ENCODE data around the gene TCP11X2.

DNA sequence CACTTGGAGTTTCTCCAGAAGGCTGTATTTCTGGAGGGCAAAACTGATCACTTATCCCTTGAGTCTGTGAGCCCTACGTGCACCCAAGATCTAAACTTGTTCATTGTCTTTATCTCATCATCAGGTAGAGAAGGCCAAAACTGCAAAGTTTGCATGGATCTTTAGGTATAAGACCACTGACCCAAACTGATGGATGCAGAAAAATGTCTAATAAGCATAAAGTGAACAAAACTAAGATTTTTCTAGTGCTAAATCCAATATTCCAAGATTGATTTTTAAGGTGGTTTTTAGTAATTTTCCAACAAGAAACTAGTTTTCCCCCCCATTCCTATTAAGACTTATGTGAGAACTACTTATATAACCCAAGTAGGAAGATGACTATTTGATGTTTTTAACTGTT, 42.9 kb upstream of the TCP11X2 start:
- TF ChIP-seq, protein P1, sequence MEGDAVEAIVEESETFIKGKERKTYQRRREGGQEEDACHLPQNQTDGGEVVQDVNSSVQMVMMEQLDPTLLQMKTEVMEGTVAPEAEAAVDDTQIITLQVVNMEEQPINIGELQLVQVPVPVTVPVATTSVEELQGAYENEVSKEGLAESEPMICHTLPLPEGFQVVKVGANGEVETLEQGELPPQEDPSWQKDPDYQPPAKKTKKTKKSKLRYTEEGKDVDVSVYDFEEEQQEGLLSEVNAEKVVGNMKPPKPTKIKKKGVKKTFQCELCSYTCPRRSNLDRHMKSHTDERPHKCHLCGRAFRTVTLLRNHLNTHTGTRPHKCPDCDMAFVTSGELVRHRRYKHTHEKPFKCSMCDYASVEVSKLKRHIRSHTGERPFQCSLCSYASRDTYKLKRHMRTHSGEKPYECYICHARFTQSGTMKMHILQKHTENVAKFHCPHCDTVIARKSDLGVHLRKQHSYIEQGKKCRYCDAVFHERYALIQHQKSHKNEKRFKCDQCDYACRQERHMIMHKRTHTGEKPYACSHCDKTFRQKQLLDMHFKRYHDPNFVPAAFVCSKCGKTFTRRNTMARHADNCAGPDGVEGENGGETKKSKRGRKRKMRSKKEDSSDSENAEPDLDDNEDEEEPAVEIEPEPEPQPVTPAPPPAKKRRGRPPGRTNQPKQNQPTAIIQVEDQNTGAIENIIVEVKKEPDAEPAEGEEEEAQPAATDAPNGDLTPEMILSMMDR (IDR thresholded peaks at IDR 0.05) = no peak
- TF ChIP-seq POLR2AphosphoS5 (IDR thresholded peaks at IDR 0.05; ENCODE audit: insufficient read depth in 1 of 2, low read depth in 1 of 2) (no peak), POLR2A (IDR thresholded peaks at IDR 0.05) (no peak)

Data from vagina (tissue), 2 donors.